GM19467 (cell line): Measurements from ENCODE around the gene SYK.

Experiments
- ATAC-seq: cut with Tn5 transposase; IDR thresholded peaks from one replicate; pipeline ENCODE4 v1.9.1; 2021; ENCODE audit warnings: mild to moderate bottlenecking, moderate library complexity; ENCODE audit not compliant: unreplicated experiment

Gene SYK

DNA sequence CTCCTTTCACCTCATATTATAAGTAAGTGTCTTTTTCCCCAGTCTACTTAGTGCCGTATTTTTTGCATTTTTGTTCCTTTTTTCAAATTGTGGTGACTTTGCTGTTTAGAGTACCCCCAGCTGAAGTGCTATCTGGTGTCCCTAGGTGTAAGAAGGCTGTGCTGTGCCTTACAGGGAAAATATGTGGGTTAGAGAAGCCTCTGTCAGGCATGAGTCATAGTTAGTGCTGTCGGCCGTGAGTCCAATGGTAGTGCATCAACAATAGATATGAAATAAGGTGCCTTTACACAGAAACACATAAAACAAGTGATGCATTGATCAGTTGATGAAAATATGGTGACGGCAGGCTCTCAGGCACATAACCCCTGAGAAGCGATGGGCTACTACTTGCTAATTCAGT lies 20.1 kb downstream of the SYK start:
- no peak for ATAC-seq

- no peak for ATAC-seq
These were observed 21.2 kb downstream of the SYK start for GRCh38 chr9:90822866-90823265.

DNA sequence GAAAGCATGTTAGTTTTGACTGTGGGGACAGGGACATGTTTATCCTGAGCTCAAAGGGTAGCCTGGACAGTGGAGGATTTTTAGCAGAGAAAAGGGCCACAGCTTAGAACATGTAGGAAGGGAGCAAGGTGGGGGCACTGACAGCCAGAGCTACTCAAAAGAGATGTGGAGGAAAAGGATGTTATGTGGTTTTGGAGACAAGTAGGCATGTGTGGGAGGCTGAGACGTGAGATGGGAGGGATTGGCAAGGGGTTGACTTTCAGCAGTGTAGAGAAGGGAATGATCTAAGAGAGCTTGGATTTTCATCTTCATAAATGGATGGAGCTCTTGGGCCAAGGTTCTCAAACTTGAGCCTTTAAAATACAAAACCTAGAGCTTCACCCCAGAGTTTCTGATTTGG lies 24.0 kb downstream of the SYK start:
- ATAC-seq = no peak

DNA sequence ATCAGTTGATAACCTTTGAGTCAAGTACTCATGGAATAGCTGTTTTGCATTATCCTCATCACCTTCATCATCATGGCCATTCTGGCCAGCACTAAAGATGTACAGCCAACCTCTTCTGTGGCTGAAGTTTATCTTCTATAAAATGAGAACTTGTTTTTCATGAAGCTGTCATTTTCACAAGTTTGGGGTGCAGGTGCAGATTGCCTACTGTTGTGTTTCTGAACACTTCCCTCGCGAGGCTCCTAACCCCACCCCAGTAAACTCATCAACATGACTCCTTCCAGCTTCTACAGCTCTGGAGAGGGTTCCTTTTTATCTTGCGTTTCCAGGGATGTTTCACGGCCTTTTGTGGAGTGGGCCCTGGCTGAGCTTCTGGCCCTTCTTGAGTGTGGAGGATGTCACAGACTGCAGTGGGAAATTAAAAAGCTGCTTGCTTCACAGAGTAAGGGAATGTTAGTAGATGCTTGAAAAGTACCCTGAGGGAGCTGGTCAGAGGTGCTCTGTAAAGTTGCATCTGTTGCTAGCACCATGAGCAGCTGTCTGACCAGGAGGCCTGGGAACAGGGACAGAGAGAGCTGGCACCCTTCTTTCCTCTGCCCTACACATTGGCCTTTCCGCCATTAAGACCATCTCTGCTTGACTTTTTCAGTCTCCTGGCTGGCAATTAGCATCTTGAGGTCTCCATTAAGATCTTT lies 24.9 kb downstream of the SYK start:
- no peak for ATAC-seq

GRCh38 chr9:90827181-90827871 lies 25.7 kb downstream of the SYK start:
- peak; percentile 39 for ATAC-seq

GRCh38 chr9:90830051-90830450 lies 28.4 kb downstream of the SYK start:
- no peak for ATAC-seq

- peak; percentile 60 for ATAC-seq
These were observed 29.4 kb downstream of the SYK start for GRCh38 chr9:90830977-90831376.

- no peak for ATAC-seq
These were observed 30.6 kb downstream of the SYK start for GRCh38 chr9:90832261-90832660.

- no peak for ATAC-seq
These were observed 33.4 kb downstream of the SYK start for GRCh38 chr9:90834828-90835595.

- no peak for ATAC-seq
These were observed 34.9 kb downstream of the SYK start for GRCh38 chr9:90836411-90837080.

GRCh38 chr9:90838098-90838497 lies 36.5 kb downstream of the SYK start:
- ATAC-seq = no peak

- no peak for ATAC-seq
These were observed 37.0 kb downstream of the SYK start for GRCh38 chr9:90838581-90839154.

DNA sequence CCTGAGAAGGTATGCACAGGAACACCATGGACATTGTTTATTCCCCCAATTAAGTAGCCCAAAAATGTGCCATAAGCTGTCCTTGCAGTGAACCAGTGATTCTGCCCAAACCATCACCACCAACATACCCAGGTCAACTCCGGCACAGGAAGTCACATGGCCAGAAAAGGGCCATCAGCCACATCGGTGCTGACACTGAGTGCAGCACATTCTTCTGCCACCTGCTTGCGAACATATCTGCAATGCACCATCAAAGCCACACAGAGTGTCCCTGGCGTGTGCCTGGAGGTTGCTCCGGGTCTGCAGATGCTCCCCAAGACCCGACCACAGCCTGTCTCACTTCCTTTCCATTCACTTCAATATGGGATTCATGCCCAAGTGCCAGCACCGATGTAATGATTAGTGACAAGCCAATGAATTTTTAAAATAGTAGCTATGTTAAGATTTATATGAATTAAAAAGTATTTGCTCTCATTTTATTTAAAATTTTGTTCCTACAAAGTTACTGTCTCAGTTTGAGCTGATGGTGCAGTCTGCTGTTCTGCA lies 37.6 kb downstream of the SYK start:
- no peak for ATAC-seq

GRCh38 chr9:90840696-90841095 lies 39.1 kb downstream of the SYK start:
- ATAC-seq = no peak

DNA sequence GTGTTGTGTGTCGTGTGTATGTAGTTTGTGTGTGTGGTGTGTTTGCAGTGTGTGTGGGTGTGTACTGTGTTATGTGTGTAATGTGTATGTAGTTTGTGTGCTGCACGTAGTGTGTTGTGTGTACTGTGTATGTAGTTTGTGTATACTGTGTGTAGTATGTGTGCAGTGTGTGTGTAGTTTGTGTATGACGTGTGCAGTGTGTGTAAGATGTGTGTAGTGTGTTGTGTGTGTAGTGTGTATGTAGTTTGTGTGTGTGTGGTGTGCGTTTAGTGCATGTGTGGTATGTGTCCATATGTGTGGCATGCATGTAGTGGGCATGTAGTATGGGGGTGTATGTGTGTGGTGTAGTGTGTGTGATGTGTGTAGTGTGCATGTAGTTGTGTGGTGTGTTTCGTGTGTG lies 39.6 kb downstream of the SYK start:
- ATAC-seq = no peak

GRCh38 chr9:90841615-90842014 lies 40.0 kb downstream of the SYK start:
- ATAC-seq = no peak

GRCh38 chr9:90842176-90842777 lies 40.7 kb downstream of the SYK start:
- no peak for ATAC-seq

DNA sequence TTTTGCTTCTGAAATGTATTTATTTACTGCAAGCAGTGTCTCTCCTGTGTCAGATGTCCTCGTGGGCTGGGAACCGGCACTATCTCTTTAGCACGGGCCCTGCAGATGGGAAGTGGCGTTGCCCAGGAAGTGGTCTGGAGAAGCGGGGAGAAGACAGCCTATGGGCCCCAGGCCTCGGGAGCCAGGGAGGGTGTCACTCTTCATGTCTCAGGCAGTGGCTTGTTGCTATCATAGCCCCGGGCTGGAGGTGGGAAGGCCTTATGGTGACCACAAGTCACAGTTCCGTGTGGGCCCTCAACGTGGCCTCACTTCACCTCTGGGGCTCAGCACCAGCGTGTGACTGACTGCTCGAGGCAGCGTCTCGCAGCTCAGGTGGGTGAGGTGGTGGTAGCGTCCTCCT lies 41.4 kb downstream of the SYK start:
- no peak for ATAC-seq

DNA sequence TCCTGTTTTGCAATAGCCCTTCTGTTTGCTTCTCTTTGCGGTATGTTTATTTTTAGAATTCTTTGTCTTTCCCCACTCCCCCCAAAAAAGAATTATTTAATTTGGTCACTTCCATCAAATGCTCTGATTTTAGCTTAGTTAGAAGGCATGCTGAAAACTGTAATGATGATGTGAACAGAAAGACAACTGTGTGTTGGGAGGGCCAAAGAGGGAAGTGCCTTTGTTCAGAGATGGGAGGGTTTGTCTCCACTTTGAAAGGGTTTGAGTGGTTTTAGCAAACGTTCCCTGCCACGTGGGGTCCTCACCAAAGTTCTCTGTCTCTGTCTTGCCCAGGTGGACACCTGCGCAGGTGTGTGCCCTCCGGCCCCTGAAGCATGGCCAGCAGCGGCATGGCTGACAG lies 41.9 kb downstream of the SYK start:
- no peak for ATAC-seq

DNA sequence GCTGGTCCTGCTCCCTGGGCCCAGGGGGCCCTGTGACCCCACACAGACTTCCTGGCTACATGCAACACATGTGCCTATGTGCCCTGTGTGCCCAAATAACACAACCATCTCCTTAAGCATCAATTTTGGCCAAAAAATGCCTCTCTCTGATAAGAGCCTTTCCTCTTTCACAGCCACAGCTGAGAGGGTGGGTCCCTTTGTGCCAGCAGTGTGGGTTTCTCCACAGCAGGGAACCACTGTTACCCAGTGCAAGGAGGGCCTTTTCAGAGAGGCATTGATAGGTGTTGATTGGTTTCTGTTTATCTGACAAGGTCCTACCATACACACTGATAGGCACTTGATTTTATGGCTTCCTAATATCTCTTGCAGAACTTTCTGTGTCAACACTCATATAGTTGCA lies 42.7 kb downstream of the SYK start:
- ATAC-seq = no peak
